RCC 7860 (cell line): ENCODE results near the gene ARHGAP10.
"Not testable (repeated sequence)": the region's sequence is repeated elsewhere in the genome, so short reads cannot be mapped to it uniquely, and the experiment has no call there.

Experiments used
- DNase-seq: peaks from one replicate; pipeline ENCODE4 v3.0.0-alpha.2; 2015; ENCODE audit warnings: low spot score
- FAIRE-seq: peaks from 2 replicates; lab custom pipeline; 2012; peaks lifted over from hg19 to GRCh38; lab: Jason Lieb, UNC

The ARHGAP10 gene

DNA sequence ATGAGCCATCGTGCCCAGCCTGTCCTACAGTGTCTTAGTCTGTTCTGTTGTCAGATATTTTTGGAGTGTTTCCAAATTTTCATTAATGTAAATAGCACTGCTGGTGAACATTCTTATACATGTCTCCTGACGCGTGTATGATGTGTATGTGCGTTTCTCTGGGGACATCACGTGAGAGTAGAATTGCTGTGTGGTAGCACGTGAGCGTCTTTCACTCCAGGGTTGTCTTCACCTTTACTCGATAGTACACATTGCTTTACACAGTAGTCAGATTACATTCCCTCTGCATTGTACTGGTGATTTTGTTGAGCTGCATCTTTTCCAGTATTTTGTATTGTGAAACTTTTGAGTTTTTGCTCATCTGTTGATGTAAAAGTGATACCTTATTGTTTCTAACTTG is 60.0 kb downstream of the ARHGAP10 start:
- no peak for FAIRE-seq

DNA sequence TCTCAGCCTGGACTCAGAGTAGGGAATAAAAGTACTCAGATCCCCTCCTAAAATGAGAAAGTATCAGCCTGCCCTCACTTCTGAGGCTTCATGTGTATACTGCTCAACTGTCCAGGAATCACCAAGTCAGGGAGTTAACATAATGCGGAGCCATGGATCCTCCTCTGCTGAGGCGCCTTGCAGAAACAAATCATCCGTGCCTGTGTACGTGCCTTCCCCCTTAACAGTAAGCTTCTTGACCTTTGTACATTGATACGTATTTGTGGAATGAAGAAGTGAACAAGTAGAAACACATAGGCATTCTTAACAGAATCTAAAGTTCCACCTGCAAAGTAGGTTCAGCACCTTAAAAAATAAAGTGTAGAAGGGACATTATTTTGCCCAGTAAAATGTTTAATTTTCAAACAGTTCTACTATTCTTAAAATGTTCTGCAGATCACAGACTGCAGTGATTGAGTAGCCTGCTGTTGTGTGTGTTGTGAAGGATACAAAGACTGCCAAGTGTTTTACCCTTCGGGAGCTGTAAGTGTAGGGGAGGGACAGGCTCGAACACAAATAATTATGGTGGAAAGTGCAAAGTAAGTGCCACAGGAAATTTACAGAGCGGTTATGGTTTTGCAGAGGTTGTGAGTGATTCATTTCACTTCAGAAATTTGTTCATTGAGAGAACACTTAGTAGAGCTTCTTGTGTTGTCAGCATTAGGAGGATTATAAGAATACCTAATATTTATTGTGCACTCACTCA is 61.9 kb downstream of the ARHGAP10 start:
- DNase-seq (peak; percentile 34), FAIRE-seq (peak; percentile 29)

More for the DNA sequence above, 60.0 kb downstream of the ARHGAP10 start:
- DNase-seq = no peak

DNA sequence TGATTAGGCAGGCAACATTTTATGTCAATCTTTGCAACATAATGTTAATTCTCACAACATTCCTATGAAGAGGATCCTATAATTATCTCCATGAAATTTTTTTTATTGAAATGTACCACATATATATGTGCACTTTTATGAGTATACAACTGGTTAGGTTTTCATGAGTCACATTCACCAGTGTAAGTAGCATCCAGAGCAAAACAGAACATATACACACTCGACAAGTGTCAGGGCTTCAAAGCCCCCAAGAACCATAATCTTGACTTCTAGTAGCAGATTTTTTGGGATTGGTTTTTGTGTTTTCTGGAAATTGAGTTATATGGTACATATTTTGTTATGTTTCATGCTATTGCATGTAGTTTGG is 62.4 kb downstream of the ARHGAP10 start:
- no peak for FAIRE-seq
- no peak for DNase-seq

DNA sequence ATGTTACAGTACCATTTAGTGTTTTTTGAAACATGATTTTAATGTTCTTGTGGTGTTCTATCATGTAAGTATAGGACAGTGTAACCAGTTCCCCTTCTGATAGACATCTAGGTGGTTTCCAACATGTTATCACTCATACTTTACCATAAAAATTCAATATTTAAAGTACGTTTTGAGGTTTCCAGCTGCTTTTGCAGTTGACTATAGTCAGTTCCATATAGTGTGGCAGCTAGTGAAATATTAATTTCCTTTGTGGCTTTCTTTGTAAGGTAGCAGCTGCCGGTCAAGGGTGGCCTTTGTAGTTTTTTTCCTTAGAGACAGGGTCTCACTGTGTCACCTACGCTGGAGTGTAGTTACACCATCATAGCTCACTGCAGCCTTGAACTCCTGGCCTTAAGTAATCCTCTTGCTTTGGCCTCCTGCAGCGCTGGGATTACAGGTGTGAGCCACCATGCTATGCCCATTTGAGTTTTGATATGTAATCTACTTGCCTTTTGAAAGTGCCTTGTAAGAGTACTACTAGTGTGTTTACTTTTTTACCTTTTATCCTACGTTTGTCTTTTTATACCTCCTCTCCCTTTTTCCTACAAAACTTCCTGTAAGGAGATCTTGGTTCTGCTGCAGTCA is 63.0 kb downstream of the ARHGAP10 start:
- DNase-seq (peak; percentile 14), FAIRE-seq (peak; percentile 14)

DNA sequence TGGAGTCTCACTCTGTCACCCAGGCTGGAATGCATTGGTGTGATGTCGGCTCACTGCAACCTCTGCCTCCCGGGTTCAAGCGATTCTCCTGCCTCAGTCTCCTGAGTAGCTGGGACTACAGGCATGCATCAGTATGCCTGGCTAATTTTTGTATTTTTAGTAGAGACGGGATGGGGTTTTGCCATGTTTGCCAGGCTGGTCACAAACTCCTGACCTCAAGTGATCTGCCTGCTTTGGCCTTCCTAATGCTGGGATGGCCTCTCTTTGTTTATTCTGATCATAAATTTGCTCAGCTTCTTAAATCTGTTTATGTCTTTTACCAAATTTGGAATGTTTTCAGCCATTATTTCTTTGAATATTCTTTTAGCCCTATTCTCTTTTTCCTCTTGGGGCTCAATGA is 67.2 kb downstream of the ARHGAP10 start:
- DNase-seq, FAIRE-seq: not testable (repeated sequence)

DNA sequence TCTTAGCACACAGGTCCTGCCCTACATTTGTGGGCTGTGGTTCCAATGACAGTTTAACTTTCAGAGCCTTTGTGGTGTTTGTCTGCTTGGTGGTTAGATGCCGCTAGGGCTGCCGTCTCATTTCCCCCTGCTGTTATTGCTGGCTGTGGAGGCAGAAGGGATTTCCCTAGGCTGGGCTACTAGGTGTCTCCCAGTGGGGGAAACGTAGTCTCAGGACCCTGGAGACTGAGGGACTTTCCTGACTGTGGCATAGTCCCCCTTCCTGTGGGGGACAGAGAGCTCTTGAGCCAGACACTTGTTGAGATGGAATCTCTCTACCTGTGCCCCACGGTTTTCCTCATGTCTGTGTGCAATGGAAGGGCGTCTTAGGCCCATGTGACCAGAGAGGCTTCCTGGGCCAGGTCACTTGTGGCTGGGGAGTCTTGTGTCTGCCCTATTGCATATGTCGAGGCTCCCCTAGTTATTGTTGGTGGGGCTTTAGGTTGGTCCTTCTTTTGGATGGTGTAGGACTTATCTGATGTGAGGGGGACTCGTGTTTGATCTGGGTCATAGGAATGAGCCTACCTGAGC is 68.2 kb downstream of the ARHGAP10 start:
- FAIRE-seq (peak; percentile 67), DNase-seq (peak; percentile 39)

DNA sequence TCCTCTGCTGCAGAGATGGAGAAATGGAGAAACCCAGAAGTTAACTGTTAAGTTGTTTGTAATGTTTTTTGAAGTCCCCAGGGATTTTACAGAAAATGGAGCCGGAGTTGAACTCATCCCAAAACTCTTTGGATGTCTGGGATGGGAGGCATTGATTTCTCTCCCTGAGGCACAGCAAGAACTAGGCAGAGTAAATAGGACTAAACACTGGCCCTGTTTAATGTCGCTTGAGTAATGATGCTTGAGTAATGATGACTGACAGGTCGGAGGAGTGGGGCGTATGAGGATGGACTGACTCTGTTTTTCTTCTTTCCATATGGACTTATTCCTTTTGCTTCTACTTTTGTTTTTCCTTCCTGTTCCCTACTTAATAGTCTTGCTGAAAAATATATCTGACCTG is 69.9 kb downstream of the ARHGAP10 start:
- FAIRE-seq (no peak), DNase-seq (no peak)

DNA sequence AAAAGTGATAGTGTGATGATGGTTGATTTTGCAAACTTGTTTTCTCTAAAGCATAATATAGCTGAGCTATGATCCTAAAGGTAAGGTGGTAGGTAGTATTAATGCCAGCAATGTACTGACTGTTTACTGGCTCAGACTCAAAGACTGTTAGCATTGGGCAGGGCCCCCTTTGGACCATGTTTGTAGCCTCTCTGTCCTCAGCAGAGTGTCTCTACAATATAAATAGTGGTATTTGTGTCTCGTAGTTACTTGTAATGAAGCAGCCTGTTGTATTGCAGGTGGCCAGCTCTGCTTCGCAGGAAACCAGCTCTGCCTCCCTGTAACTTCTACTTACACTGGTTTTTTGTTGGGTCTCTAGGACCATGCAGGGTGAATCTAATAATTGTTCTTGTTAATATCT is 70.5 kb downstream of the ARHGAP10 start:
- FAIRE-seq = no peak
- no peak for DNase-seq

DNA sequence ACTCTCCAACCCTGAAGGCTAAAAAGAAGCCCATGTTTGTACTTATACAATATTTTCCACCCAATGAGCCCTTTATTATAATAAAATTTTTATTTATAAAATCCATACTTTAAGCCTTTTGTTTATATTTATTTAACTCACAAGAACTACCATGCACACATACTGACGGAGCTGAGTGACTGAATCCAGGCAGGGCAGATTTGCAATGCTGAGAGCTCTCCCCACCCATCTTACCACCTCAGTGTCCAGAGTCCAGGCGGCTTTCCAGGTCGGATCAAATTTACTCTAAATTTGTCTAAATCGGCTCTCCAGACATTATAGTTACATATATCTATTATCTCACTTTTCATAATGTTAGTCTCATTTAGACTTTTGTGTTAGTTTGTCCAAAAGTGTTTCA is 74.1 kb downstream of the ARHGAP10 start:
- DNase-seq (no peak), FAIRE-seq (no peak)

DNA sequence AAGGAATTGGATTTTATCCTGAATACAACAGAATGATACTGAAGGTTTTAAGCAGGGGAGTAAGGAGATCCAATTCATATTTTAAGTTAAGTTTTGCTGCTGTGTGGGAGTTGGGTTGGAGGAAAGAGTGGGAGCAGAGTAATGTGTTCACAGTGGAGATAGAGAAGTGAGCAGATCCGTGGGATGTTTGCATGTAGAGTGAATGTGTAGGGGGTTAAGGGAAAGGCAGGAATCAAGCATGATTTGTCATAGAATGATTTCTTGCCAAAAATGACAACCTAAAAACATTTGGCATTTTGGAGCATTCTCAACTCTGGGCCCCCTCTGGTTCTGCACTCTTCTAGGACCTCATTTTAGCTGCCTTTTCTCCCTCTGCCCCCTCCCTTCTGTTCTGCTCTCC is 76.6 kb downstream of the ARHGAP10 start:
- DNase-seq (no peak), FAIRE-seq (no peak)

DNA sequence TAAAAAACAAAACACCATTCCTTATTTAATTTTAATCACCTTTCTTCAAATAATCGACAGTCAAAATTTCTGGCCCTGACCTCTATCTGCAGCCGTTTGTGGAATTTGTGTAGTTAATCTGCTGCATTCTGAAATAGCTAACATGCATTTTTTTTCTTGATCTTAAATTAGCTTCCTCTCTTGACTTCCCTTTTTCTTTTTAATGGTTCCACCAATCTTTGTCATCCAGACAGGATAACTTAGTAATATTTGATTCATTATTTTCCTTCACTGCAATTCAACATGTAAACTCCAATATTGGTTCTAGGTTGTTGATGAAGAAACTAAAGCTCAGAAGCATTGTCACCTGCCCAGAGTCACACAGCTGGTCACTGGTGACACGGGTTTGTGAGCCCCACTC is 77.3 kb downstream of the ARHGAP10 start:
- DNase-seq (no peak), FAIRE-seq (no peak)

DNA sequence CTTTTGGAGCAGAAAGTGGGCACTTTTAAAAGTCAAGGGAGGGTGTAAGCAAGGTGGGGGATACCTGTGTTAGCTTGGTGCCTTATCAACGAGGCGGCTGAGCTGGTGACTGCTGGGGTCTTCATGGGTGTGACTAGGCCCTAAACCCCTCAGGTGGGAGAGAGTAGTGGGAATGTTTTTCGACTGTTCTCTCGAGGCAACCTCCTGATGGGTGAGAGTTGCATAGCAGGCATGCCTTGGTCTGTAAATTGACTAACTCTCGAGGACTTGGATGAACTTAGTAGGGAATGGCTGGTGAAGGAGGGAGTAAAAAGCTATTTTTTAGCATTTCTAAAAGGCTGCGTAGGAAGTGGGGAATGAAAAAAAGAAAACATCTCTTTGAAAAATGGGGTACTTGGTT is 80.0 kb downstream of the ARHGAP10 start:
- no peak for DNase-seq
- FAIRE-seq = no peak

DNA sequence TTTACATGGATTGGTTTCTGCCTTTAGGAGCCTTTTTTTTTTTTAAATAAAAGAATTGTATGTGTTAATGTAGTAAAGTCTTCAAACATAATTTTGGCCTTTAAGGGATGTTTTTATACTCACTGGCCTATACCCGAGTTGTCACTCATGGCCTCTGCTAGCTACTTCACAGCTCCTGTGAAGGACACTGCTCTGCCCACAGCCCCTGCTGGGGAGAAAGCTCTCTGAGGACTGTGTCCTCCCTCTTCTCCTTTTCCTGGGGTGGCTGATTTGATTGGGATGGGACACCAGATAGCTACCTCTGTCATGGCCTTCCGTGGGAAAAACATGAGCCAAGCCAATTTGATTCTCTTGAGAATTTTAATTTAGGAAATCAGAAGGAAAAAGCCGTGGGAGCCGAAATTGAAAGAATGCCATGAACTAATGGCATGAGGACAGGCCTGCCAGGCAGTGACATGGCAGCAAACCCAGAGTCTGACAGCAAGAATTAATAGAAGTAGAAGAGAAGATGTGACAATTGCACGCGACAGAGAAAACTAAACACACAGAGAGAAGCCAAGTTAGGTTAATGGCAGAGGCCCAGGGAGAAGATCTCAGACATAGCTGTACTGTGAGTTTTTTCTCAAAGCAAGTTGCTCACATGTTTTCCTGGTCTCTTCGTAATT is 81.4 kb downstream of the ARHGAP10 start:
- no peak for FAIRE-seq
- DNase-seq = no peak

DNA sequence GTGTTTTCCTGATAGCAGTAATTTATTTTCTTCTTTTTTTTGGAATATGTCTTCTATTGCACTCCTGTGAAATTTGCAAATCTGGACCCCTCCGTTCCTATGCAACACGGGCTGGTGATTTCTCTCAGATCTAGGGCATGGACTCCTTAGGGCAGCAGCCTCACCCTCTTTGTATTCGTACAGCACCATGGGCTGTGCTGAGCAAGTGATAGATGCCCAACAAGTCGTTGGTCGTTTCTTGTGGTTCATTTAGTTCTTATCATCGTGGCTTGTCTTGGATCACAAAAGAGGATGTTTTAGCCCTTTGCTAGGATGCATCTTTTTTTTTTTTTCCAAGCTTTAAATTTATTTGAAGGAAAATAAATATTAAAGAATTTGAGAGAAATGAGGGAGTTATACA is 82.1 kb downstream of the ARHGAP10 start:
- FAIRE-seq = no peak
- DNase-seq = no peak

DNA sequence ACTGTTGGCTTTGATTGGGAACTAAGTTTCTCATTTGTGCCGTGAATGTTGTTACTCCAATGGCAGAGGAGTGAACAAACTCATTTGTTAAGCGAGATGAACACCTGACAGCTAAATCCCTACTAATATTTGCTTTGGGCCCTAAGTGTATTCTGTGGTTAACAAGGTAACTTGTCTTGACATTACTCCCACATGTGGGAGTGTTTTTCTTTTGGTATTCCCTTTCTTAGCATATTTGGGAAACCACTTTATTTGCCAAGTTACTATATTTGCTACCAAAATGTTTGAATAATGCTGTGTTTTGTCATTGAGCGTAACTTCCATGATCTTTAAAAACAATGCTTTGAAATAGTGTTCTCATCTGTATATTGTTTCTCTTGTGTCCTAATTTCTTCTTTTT is 82.5 kb downstream of the ARHGAP10 start:
- FAIRE-seq = no peak
- no peak for DNase-seq

DNA sequence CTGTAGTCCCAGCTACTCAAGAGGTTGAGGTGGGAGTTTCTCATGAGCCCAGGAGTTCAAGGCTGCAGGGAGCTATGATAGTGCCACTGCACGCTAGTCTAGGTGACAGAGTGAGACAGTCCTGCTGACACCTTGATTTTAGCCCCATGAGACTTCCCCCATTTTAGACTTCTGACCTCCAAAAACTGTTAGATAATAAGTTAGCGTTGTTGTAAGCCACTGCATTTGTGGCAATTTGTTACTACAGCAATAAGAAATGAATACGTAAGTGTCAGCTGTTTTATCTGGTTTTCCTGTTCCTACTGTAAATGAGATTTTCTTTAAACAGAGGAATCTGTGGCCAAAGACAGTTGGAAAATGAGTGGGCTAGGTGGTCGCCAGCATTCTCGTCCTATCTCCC is 83.9 kb downstream of the ARHGAP10 start:
- FAIRE-seq = no peak
- no peak for DNase-seq

DNA sequence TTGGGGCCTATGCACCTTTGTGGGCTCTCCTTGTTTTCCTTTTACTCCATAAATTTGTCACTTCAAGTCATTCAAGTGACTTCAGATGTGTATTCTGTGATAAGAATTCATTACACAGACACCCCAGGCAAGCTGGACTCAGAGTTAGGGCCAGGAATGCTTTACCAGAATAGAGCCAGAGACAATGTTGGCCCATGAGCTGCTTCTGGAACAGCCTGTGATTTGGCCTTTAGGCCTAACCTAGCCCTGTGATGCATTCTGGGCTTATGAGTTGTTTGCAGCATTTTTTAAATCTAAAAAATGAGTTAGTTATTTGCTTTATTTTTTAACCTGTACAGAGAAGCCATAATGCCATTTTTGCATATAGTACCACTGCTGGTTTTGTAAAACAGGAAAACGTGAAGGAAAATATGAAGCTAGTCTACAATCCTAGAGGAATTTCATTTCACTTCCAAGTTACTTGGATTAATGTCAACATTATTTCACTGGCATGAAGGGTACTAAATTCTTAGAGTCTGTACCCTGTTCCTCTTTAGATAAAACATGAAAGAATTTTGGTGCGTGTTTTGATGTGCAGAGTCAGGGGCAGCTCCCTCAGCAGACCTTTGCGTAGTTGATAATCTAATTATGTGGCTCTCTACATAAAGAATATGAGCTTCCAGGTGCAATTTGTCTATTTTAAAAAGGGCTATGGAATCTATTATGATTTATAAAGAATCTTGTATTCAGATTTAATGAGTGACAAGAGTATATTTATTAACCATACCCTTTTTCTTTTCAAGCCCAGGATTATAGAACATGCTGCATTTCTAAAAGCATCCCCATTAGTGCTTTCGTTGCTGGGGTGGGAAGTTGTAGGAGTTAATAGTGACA is 84.7 kb downstream of the ARHGAP10 start:
- DNase-seq (no peak), FAIRE-seq (no peak)

DNA sequence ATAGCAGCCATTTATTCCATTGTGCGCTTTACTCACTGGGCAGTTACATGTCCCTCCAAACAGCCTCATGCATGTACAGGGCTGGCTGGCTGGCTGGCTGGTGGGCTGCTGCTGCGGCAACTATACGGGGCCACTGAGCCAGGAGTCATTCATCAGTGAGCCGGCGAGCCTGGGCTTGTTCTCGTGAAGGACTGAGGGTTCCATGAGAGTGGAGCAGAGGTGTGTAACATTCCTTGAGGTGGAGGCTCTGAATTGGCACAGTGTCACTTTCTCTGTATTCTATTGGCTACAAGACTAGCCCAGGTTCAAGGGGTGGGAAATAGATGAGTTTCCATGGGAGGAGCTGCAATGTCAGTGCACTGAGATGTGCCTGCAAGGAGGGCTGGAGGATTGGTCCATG is 89.1 kb downstream of the ARHGAP10 start:
- no peak for FAIRE-seq
- DNase-seq = no peak

DNA sequence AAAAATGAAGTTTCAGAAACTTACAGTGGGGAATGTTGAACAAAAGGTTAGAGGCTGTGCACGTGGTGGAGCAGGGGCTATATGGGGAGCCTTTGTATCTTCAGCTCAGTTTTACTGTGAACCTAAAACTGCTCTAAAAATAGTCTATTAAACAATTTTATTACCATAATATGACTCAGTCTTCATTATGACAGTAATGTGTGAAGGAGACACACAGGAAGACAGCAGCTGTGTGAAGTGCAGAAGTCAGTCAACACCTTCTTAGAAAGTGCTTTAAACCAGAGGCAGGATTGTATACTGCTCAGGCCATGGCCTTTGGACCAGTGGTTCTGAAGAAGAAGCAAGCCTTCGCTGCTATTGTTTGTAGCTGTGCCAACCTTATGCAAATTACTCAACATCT is 89.7 kb downstream of the ARHGAP10 start:
- DNase-seq = no peak
- no peak for FAIRE-seq

DNA sequence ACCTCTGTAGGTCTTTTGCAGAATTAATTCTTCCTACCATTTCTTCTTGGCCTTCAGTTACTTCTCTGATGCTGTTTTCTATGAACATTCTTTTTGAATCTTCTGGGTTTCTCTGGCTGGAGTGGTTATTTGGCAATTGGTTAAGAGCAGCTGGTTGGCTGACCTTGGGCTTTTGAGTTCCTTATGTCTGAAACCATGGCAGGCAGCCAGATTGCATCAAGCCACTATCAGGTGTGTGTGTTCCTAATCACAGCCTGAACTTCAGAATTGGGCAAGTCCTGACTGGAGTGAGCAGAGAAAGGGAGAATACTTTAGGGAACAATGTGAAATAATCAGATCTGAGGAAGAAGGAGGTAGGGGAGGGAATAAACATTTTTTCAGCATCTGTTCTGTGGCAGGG is 90.2 kb downstream of the ARHGAP10 start:
- DNase-seq (no peak), FAIRE-seq (no peak)

DNA sequence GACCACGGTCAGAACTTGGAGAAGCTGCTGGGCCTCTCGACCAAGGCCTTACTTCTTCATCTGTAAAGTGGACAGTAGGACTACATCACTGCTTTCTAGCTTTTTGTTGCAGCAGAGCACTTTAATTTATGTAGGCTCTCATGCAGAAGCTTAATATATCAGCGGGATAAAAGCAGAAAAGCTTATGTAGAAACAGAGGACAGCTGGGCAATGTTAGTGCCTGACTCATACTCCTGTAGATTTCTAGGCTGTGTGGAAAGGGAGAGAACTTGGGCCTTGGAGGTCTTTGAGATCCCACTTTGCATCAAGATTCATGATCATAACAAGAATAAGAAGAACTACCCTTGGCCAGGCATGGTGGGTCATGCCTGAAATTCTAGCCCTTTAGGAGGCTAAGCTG is 91.2 kb downstream of the ARHGAP10 start:
- DNase-seq (no peak), FAIRE-seq (no peak)
